Measurements from ENCODE around the gene VTI1A.

DNA sequence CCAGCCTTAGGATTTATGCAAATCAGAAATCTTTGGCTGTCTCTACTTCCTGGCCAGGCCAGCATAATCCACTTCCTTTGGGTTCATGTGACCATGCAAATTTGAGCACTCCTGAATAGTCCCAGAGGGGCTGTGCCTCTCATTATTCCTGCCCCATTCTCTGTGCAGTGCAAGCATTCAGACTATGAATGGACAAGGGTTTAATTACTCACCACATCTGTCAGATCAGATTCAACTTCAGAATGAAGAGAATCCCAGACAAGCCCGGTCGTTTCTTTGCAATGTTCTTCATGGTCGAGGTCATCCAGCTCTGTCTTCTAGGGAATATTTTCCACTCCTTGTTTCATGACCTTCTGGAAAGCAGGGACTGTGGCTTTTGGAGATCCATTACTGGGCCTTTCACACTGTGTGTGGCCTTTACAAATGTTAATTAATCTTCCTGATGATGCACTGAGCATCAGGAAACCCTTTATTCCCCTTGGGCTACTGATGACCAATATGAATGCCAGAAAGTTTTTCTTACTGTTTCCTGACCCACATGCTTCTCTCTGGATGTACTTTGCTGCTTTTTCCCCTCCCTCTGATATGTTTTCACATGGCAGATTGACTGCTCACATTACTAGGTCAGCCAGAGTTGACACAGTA, 285.4 kb downstream of the VTI1A start:
- TF ChIP-seq, protein P1, sequence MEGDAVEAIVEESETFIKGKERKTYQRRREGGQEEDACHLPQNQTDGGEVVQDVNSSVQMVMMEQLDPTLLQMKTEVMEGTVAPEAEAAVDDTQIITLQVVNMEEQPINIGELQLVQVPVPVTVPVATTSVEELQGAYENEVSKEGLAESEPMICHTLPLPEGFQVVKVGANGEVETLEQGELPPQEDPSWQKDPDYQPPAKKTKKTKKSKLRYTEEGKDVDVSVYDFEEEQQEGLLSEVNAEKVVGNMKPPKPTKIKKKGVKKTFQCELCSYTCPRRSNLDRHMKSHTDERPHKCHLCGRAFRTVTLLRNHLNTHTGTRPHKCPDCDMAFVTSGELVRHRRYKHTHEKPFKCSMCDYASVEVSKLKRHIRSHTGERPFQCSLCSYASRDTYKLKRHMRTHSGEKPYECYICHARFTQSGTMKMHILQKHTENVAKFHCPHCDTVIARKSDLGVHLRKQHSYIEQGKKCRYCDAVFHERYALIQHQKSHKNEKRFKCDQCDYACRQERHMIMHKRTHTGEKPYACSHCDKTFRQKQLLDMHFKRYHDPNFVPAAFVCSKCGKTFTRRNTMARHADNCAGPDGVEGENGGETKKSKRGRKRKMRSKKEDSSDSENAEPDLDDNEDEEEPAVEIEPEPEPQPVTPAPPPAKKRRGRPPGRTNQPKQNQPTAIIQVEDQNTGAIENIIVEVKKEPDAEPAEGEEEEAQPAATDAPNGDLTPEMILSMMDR (IDR thresholded peaks at IDR 0.05; ENCODE audit: low read depth, low read length): no peak
- no peak for TF ChIP-seq POLR2A (IDR thresholded peaks at IDR 0.05; ENCODE audit: extremely low read depth, insufficient read length)
- TF ChIP-seq, protein P2, sequence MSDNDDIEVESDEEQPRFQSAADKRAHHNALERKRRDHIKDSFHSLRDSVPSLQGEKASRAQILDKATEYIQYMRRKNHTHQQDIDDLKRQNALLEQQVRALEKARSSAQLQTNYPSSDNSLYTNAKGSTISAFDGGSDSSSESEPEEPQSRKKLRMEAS (IDR thresholded peaks at IDR 0.05; ENCODE audit: low read depth, low read length): no peak

Measured in NB4 (cell line).